ENCODE data around the gene NID1.

- TF ChIP-seq POLR2A (IDR thresholded peaks at IDR 0.05) (no peak), CTCF (IDR thresholded peaks at IDR 0.05) (no peak), POLR2AphosphoS5 (IDR thresholded peaks at IDR 0.05) (no peak)
These were observed 71.2 kb downstream of the NID1 start for GRCh38 chr1:235993652-235994051.
